Body of pancreas (tissue), 4 donors: ENCODE results near the gene FAM186B. TPM values are rescaled to one million over a fixed set of nuclear protein-coding genes. Genes with fewer than 3 reads are reported as not detected.

Experiments
- ATAC-seq: fragments of 150-250 bp; one replicate; pipeline ENCODE4 v1.9.1; 2016
- DNase-seq, 4 donors: peaks; one replicate each; pipeline ENCODE4 v3.0.0-alpha.2; 2019
- H3K27ac ChIP-seq, 4 donors: fragments of 200-600 bp; sonication (generic); 1 replicate in 3 of 4; 2 replicates in 1 of 4; pipeline versions ENCODE4 v1.5.1 to v1.6.1; 2016 to 2019; ENCODE audit warnings: mild to moderate bottlenecking in 1 of 4, mixed read lengths in 1 of 4, moderate library complexity in 1 of 4
- H3K27me3 ChIP-seq, 2 donors: fragments of 200-600 bp; sonication (generic); one replicate each; pipeline ENCODE4 v1.6.0; 2016; ENCODE audit warnings: mild to moderate bottlenecking in 1 of 2
- H3K36me3 ChIP-seq, 2 donors: fragments of 200-600 bp; sonication (generic); replicated peaks in 1 of 2; 2 replicates each; pipeline ENCODE4 v1.5.1; 2016; ENCODE audit warnings: low read depth in 2 of 2; ENCODE audit not compliant: insufficient read depth in 1 of 2
- H3K4me1 ChIP-seq: fragments of 200-600 bp; sonication (generic); one replicate; pipeline ENCODE4 v1.6.0; 2016
- H3K4me3 ChIP-seq, 2 donors: fragments of 200-600 bp; sonication (generic); 1 replicate in 1 of 2; 2 replicates in 1 of 2; pipeline ENCODE4 v1.5.1; 2016 to 2019
- H3K9me3 ChIP-seq, 3 donors: fragments of 200-600 bp; sonication (generic); 1 replicate in 2 of 3; 2 replicates in 1 of 3; pipeline ENCODE4 v1.5.1; 2016
- POLR2A ChIP-seq, 3 donors: fragments of 450-650 bp; IDR thresholded peaks; one replicate each; pipeline ENCODE4 v1.6.1; 2016; ENCODE audit warnings: antibody characterized with exemption in 3 of 3, mild to moderate bottlenecking in 2 of 3
- WGBS, 2 donors: methylation state at CpG; one replicate each; pipeline ENCODE4 v1.1.5; 2017; 5-methylcytosine and 5-hydroxymethylcytosine counted together
- intact Hi-C: fragments of 100-400 bp; cut with DNase I; formaldehyde crosslinking; loops from one replicate; pipeline ENCODE4 v1.15.1; 2023
- total RNA-seq, 2 donors: library from RNA; depleted of rRNA; stranded (reverse); fragments of >200 nt; gene quantifications; one replicate each; pipeline ENCODE4 v1.1.0, GENCODE V29; 2016
- TF ChIP-seq, protein P1 (sequence below), 7 experiments: fragments of 450-650 bp in 4 of 7; fragments of 200-600 bp in 3 of 7; sonication (generic) in 3 of 7; IDR thresholded peaks; one replicate each; pipeline ENCODE4 v1.5.1; 2016 to 2019; ENCODE audit warnings: antibody characterized with exemption in 7 of 7

Gene FAM186B
- total RNA-seq, 2 donors from 2014 or later = 0.78 TPM; not detected in 1

DNA sequence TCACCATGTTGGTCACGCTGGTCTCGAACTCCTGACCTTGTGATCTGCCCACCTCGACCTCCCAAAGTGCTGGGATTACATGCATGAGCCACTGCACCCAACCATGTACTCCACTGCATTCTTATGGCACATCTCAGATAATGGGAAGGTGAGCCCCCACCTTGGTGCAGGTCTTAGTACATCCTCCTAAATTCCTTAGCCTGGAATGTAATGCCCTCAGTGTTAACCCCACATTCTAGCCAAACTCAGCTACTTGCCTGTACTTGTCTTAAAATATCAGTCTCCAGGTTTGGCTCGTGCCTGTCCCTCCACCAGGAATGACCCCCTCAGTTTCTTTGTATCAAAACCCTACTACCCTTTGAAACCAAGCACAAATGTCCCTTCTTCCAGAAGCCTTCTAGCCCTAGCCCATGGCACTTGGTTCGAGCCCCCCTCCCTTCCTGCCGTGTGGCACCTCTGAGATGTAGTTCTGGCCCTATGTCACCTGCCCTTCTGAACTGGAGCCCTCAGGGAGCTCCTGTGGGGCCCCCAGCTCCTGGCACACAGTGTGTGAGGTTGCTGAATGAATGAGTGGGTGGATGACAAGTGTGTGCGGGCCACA, 58.2 kb downstream of the FAM186B start:
- WGBS, 2 donors = 73 to 74% methylated on average over 7 of the region's 7 CpGs

GRCh38 chr12:49546481-49546880, 59.0 kb downstream of the FAM186B start:
- no peak for DNase-seq
- peaks cover 16% of the 10 kb centered on the region for H3K4me1 ChIP-seq

More for the DNA sequence above, 58.2 kb downstream of the FAM186B start:
- Histone ChIP-seq H3K27ac (no peak overlapping the region), H3K9me3 (no peaks in the 10 kb centered on the region), H3K27me3 (no peaks in the 10 kb centered on the region), H3K4me1 (peaks cover 23% of the 10 kb centered on the region), H3K4me3 (no peak overlapping the region), H3K36me3 (no peaks in the 10 kb centered on the region)
- ATAC-seq = no peak
- intact Hi-C loops = no loop called here
- no peak for TF ChIP-seq POLR2A (IDR thresholded peaks at IDR 0.05)
- TF ChIP-seq, protein P1, sequence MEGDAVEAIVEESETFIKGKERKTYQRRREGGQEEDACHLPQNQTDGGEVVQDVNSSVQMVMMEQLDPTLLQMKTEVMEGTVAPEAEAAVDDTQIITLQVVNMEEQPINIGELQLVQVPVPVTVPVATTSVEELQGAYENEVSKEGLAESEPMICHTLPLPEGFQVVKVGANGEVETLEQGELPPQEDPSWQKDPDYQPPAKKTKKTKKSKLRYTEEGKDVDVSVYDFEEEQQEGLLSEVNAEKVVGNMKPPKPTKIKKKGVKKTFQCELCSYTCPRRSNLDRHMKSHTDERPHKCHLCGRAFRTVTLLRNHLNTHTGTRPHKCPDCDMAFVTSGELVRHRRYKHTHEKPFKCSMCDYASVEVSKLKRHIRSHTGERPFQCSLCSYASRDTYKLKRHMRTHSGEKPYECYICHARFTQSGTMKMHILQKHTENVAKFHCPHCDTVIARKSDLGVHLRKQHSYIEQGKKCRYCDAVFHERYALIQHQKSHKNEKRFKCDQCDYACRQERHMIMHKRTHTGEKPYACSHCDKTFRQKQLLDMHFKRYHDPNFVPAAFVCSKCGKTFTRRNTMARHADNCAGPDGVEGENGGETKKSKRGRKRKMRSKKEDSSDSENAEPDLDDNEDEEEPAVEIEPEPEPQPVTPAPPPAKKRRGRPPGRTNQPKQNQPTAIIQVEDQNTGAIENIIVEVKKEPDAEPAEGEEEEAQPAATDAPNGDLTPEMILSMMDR (IDR thresholded peaks at IDR 0.05) = no peak
- DNase-seq = no peak

DNA sequence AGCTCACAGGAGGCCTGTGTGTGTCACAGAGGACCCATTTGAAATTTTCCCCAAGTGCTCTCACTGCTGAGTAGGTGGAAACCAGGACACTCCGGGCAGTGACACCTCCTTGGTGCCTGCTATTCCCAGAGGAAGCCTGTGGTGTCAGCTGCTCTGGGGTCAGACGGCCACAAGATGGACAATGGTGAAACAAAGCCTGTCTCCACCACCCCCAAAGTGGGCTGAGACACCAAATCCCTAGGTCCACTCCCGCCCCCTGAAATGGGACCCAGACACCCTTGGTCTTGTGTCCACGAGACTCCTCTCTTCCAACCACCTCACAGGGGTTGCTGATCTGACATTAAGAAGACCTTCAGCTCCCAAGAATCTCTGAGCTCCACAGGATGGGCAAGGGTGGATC, 59.6 kb downstream of the FAM186B start:
- intact Hi-C loops = no loop called here
- H3K27me3 ChIP-seq = no peaks in the 10 kb centered on the region
- H3K36me3 ChIP-seq = no peaks in the 10 kb centered on the region

More at GRCh38 chr12:49546481-49546880, 59.0 kb downstream of the FAM186B start:
- Histone ChIP-seq H3K4me3 (no peak overlapping the region), H3K27ac (no peak overlapping the region), H3K36me3 (no peaks in the 10 kb centered on the region), H3K27me3 (no peaks in the 10 kb centered on the region), H3K9me3 (no peaks in the 10 kb centered on the region)
- TF ChIP-seq, protein P1 (IDR thresholded peaks at IDR 0.05) = no peak
- TF ChIP-seq POLR2A (IDR thresholded peaks at IDR 0.05) = no peak
- intact Hi-C loops = no loop called here
- no peak for ATAC-seq
- 90 to 94% methylated on average over 2 to 3 of the region's 3 CpGs for WGBS, 2 donors

GRCh38 chr12:49543914-49544815, 61.3 kb downstream of the FAM186B start:
- TF ChIP-seq, protein P1 (IDR thresholded peaks at IDR 0.05) = no peak
- TF ChIP-seq POLR2A (IDR thresholded peaks at IDR 0.05) = no peak
- no peaks in the 10 kb centered on the region for H3K27me3 ChIP-seq
- intact Hi-C loops = no loop called here
- 67 to 76% methylated on average over 15 to 36 of the region's 39 CpGs for WGBS, 2 donors
- no peak overlapping the region for H3K4me3 ChIP-seq
- no peak overlapping the region for H3K27ac ChIP-seq
- no peaks in the 10 kb centered on the region for H3K9me3 ChIP-seq
- H3K4me1 ChIP-seq = no peaks in the 10 kb centered on the region
- no peak for ATAC-seq
- DNase-seq = no peak
- H3K36me3 ChIP-seq = no peaks in the 10 kb centered on the region

More for the DNA sequence above, 59.6 kb downstream of the FAM186B start:
- Histone ChIP-seq H3K4me1 (peaks cover 9% of the 10 kb centered on the region), H3K9me3 (no peaks in the 10 kb centered on the region), H3K27ac (no peak overlapping the region), H3K4me3 (no peak overlapping the region)
- 79 to 81% methylated on average over 4 of the region's 4 CpGs for WGBS, 2 donors
- TF ChIP-seq POLR2A (IDR thresholded peaks at IDR 0.05) = no peak
- TF ChIP-seq, protein P1 (IDR thresholded peaks at IDR 0.05) = no peak
- ATAC-seq = no peak
- no peak for DNase-seq
